ENCODE measurements around the gene BRMS1L. TPM values are rescaled to one million over a fixed set of nuclear protein-coding genes. Genes with fewer than 3 reads are reported as not detected.
A peak's percentile ranks its signal among the peaks of the same experiment; 100 is the strongest.

Gene BRMS1L
- total and polyA plus RNA-seq, 2 of the 13 experiments (the other 11 are each of a cell fraction or from before 2014, with no cell fraction given): 21.1 to 23.8 TPM

- TF ChIP-seq ZNF605 (CRISPR knock-in tag; IDR thresholded peaks at IDR 0.05) (peak; percentile 85), SOX5 (CRISPR knock-in tag; IDR thresholded peaks at IDR 0.05; ENCODE audit: borderline replicate concordance) (peak; percentile 64), ZNF180 (CRISPR knock-in tag; IDR thresholded peaks at IDR 0.05; ENCODE audit: borderline replicate concordance, low read depth) (peak; percentile 63; the same call in 1 of the 2 replicates), ZNF331 (CRISPR knock-in tag; IDR thresholded peaks at IDR 0.05) (peak; percentile 49), HOXA5 (CRISPR knock-in tag; IDR thresholded peaks at IDR 0.05) (peak; percentile 96), MIXL1 (CRISPR knock-in tag; IDR thresholded peaks at IDR 0.05) (peak; percentile 62), PTBP1 (IDR thresholded peaks at IDR 0.05; ENCODE audit: low read depth, low read length, poor library complexity, severe bottlenecking) (peak; percentile 83), ZNF709 (CRISPR knock-in tag; IDR thresholded peaks at IDR 0.05) (peak; percentile 98), ZFP91 (CRISPR knock-in tag; IDR thresholded peaks at IDR 0.05; ENCODE audit: borderline replicate concordance) (peak; percentile 98), ZNF274 (CRISPR knock-in tag; IDR thresholded peaks at IDR 0.05) (peak; percentile 63; the same call in 1 of the 2 replicates), FOXO1 (CRISPR knock-in tag; IDR thresholded peaks at IDR 0.05) (peak; percentile 70)
Observed at GRCh38 chr14:35808638-35809563, 17.2 kb upstream of the BRMS1L start, which contains the start of gene RALGAPA1 (continued).

Data from HepG2 (cell line).